ENCODE measurements around the gene RFX1.

DNA sequence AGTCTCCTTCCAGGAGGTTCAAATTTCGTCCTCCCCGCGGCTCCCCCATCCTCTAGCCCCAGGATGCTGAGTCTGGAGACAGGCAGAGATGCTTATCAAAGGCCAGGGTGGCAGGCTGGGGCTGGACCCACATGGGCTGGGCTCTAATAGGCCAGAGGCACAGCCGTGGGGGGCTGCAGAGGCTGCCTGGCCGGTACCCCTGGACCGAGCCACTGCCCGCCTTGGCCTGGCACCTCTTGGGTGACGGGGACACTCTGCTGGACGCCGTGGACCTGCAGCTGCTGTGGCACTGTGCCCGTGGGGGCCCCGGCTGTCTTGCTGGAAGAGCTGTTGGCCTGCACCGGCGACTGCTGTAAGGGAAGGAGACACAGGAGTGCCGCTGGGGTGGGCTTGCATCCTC lies 25.8 kb downstream of the RFX1 start:
- TF ChIP-seq, protein P1, sequence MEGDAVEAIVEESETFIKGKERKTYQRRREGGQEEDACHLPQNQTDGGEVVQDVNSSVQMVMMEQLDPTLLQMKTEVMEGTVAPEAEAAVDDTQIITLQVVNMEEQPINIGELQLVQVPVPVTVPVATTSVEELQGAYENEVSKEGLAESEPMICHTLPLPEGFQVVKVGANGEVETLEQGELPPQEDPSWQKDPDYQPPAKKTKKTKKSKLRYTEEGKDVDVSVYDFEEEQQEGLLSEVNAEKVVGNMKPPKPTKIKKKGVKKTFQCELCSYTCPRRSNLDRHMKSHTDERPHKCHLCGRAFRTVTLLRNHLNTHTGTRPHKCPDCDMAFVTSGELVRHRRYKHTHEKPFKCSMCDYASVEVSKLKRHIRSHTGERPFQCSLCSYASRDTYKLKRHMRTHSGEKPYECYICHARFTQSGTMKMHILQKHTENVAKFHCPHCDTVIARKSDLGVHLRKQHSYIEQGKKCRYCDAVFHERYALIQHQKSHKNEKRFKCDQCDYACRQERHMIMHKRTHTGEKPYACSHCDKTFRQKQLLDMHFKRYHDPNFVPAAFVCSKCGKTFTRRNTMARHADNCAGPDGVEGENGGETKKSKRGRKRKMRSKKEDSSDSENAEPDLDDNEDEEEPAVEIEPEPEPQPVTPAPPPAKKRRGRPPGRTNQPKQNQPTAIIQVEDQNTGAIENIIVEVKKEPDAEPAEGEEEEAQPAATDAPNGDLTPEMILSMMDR (IDR thresholded peaks at IDR 0.05): no peak
- TF ChIP-seq POLR2A (IDR thresholded peaks at IDR 0.05): no peak

Data from lower leg skin (tissue), 3 donors.